ENCODE data around the gene IQGAP1. TPM values are rescaled to one million over a fixed set of nuclear protein-coding genes. Genes with fewer than 3 reads are reported as not detected.

Gene IQGAP1
- total and polyA plus RNA-seq, 2 of the 4 experiments (the other 2 are of a cell fraction): 87.5 to 207 TPM

DNA sequence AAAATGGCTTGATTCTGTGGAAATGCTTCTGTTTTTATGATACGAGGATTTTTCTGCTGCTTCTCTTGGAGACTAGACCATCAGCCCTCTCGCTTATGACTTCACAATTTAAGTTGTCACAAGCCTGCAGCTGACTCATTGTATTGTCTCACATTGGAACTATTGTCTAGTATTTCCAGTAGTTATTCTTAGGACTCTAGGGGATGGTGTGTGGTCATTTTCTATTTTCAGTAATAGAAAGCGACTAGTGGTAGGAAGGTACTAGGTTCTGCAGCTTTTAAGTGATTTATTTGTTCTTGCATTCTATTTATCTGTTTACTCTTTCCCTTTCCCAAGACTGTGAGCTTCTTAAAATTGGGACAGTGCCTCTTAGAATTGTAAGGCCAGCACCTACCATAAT is 75.3 kb downstream of the IQGAP1 start:
- Histone ChIP-seq H3K9me3 (ENCODE audit: control insufficient read depth, insufficient read depth, low read length) (no peaks in the 10 kb centered on the region), H3K18ac (ENCODE audit: low read depth, low read length) (no peak overlapping the region), H2BK20ac (ENCODE audit: low read depth, low read length) (no peak overlapping the region), H4K20me1 (ENCODE audit: insufficient read depth, low read length) (peaks cover 39% of the 10 kb centered on the region; the same call in 1 of the 2 replicates), H3K27ac (ENCODE audit: insufficient read depth, low read length) (no peak overlapping the region), H3K36me3 (ENCODE audit: control insufficient read depth, insufficient read depth, low read length) (peaks cover 18% of the 10 kb centered on the region), H3K23ac (ENCODE audit: low read depth, low read length) (no peak overlapping the region), H2AK5ac (ENCODE audit: low read depth, low read length) (no peak overlapping the region), H3K9ac (ENCODE audit: low read depth, low read length) (no peak overlapping the region), H3K4ac (ENCODE audit: low read depth, low read length) (no peak overlapping the region), H3K56ac (ENCODE audit: extremely low read depth, insufficient read depth, low read length) (no peak overlapping the region), H3K14ac (replicated peaks; ENCODE audit: low read depth, low read length) (no peak overlapping the region), H2AK9ac (replicated peaks; ENCODE audit: low read depth, low read length, poor library complexity) (no peak overlapping the region), H3K4me3 (ENCODE audit: insufficient read depth, low read depth, low read length) (no peak overlapping the region), H3K4me2 (ENCODE audit: low read depth, low read length) (no peak overlapping the region), H2BK15ac (ENCODE audit: low read depth, low read length) (no peak overlapping the region), H2BK5ac (ENCODE audit: low read depth, low read length, poor library complexity, severe bottlenecking) (no peak overlapping the region), H3K27me3 (ENCODE audit: control insufficient read depth, insufficient read depth, low read length) (no peaks in the 10 kb centered on the region), H4K5ac (ENCODE audit: low read depth, low read length) (no peak overlapping the region), H3K4me1 (ENCODE audit: control insufficient read depth, insufficient read depth, low read length) (peaks cover 6% of the 10 kb centered on the region), H4K8ac (ENCODE audit: low read depth in 2 of 2, low read length in 2 of 2) (no peak overlapping the region), H2BK120ac (ENCODE audit: low read depth, low read length) (no peak overlapping the region), H3K79me1 (ENCODE audit: low read depth in 1 of 2, low read length in 2 of 2) (peaks cover 39 to 69% of the 10 kb centered on the region in 2 experiments), H3K9me1 (ENCODE audit: insufficient read depth, low read length) (peaks cover 15% of the 10 kb centered on the region), H4K91ac (ENCODE audit: insufficient read depth, low read depth, low read length) (no peak overlapping the region), H2AFZ (replicated peaks; ENCODE audit: low read length, poor library complexity) (no peak overlapping the region)
- no TSS peak for BruUV-seq (replicated peaks)
- ATAC-seq (ENCODE audit: low read depth): no peak
- ChIA-PET POLR2A (ENCODE audit: unreplicated experiment) (no interaction called here), CTCF (no interaction called here)
- TF ChIP-seq MAFK (IDR thresholded peaks at IDR 0.05; ENCODE audit: low read depth, low read length) (no peak), POLR2A (IDR thresholded peaks at IDR 0.05; ENCODE audit: low read depth, low read length) (no peak), CHD1 (IDR thresholded peaks at IDR 0.05; ENCODE audit: low read depth, low read length) (no peak), MXI1 (IDR thresholded peaks at IDR 0.05; ENCODE audit: borderline replicate concordance, low read depth, low read length) (no peak), FOS (IDR thresholded peaks at IDR 0.05; ENCODE audit: low read depth, low read length) (no peak; the same call in 1 of the 2 replicates), RFX5 (IDR thresholded peaks at IDR 0.05; ENCODE audit: low read depth, low read length) (no peak), SMC3 (IDR thresholded peaks at IDR 0.05; ENCODE audit: low read depth, low read length) (no peak), RCOR1 (IDR thresholded peaks at IDR 0.05; ENCODE audit: insufficient replicate concordance, low read length) (no peak), CEBPB (IDR thresholded peaks at IDR 0.05; ENCODE audit: low read depth, low read length) (no peak), NFE2L2 (IDR thresholded peaks at IDR 0.05; ENCODE audit: low read depth, low read length) (no peak), BHLHE40 (IDR thresholded peaks at IDR 0.05; ENCODE audit: low read depth, low read length) (no peak), MAZ (IDR thresholded peaks at IDR 0.05; ENCODE audit: borderline replicate concordance, low read depth, low read length) (no peak), RAD21 (IDR thresholded peaks at IDR 0.05; ENCODE audit: low read length) (no peak)
- TF ChIP-seq, protein P1, sequence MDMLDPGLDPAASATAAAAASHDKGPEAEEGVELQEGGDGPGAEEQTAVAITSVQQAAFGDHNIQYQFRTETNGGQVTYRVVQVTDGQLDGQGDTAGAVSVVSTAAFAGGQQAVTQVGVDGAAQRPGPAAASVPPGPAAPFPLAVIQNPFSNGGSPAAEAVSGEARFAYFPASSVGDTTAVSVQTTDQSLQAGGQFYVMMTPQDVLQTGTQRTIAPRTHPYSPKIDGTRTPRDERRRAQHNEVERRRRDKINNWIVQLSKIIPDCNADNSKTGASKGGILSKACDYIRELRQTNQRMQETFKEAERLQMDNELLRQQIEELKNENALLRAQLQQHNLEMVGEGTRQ (IDR thresholded peaks at IDR 0.05; ENCODE audit: low read depth, low read length): no peak
- TF ChIP-seq, protein P2, sequence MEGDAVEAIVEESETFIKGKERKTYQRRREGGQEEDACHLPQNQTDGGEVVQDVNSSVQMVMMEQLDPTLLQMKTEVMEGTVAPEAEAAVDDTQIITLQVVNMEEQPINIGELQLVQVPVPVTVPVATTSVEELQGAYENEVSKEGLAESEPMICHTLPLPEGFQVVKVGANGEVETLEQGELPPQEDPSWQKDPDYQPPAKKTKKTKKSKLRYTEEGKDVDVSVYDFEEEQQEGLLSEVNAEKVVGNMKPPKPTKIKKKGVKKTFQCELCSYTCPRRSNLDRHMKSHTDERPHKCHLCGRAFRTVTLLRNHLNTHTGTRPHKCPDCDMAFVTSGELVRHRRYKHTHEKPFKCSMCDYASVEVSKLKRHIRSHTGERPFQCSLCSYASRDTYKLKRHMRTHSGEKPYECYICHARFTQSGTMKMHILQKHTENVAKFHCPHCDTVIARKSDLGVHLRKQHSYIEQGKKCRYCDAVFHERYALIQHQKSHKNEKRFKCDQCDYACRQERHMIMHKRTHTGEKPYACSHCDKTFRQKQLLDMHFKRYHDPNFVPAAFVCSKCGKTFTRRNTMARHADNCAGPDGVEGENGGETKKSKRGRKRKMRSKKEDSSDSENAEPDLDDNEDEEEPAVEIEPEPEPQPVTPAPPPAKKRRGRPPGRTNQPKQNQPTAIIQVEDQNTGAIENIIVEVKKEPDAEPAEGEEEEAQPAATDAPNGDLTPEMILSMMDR (conservative IDR thresholded peaks at IDR 0.05; ENCODE audit: low read depth, low read length): no peak
- TF ChIP-seq, protein P3, sequence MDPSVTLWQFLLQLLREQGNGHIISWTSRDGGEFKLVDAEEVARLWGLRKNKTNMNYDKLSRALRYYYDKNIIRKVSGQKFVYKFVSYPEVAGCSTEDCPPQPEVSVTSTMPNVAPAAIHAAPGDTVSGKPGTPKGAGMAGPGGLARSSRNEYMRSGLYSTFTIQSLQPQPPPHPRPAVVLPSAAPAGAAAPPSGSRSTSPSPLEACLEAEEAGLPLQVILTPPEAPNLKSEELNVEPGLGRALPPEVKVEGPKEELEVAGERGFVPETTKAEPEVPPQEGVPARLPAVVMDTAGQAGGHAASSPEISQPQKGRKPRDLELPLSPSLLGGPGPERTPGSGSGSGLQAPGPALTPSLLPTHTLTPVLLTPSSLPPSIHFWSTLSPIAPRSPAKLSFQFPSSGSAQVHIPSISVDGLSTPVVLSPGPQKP (IDR thresholded peaks at IDR 0.05; ENCODE audit: borderline replicate concordance, low read depth, low read length): no peak
- DNase-seq: peak; percentile 76
- intact Hi-C loops (cut with micrococcal nuclease) (no loop called here), in situ Hi-C loops (cut with MboI; ENCODE audit: low sequenced_read_pairs) (no loop called here), dilution Hi-C loops (cut with HindIII; ENCODE audit: low sequenced_read_pairs, unreplicated experiment) (no loop called here)
- no CpG with 5 or more reads among the region's 3 CpGs for WGBS, 2 experiments (ENCODE audit: extremely low coverage in 2 of 2, insufficient read length in 1 of 2)
